Measurements from ENCODE around the gene GDF10. TPM values are rescaled to one million over a fixed set of nuclear protein-coding genes. Genes with fewer than 3 reads are reported as not detected.

The GDF10 gene
- polyA plus RNA-seq, 1 donor (not counting 4 experiments of a cell fraction or from before 2014, with no cell fraction given), result not detected

DNA sequence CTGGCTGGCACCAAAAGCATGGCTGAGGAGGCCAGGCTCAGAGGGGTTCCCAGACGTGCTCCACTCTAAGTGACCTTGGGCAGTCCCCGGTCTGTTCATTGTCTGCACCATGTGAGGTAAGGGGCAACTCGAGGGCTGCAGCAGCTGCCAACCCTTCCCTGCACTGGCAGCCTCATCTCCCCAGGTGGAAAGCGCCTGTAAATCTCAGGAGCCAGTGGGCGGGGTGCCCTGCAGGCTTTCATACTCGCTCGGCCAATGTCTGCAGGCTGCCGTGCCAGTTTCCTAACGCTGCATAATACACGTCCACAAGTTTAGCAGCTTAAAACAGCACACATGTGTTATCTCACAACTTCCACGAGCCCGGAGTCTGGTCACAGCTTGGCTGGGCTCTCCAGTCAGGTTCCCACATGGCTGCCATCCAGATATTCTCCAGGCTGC is 12.6 kb upstream of the GDF10 start:
- dilution Hi-C loops (cut with MboI; ENCODE audit: extremely low pct_ligation_motif_present, low sequenced_read_pairs), result no loop called here
- Histone ChIP-seq H3K79me2 (ENCODE audit: control insufficient read depth, insufficient read depth, low read length) (no peaks in the 10 kb centered on the region), H3K4me2 (ENCODE audit: control insufficient read depth, extremely low read depth, insufficient read depth, low read depth, low read length) (no peak overlapping the region), H3K9ac (ENCODE audit: control insufficient read depth, extremely low read depth, insufficient read depth, low read length) (no peak overlapping the region), H3K27ac (ENCODE audit: control insufficient read depth, insufficient read depth, low read length) (no peak overlapping the region), H3K9me1 (ENCODE audit: control insufficient read depth, extremely low read depth, insufficient read depth, low read length) (no peaks in the 10 kb centered on the region), H3K4me1 (ENCODE audit: control insufficient read depth, extremely low read depth, insufficient read depth, low read length) (no peaks in the 10 kb centered on the region), H3K36me3 (ENCODE audit: control insufficient read depth in 2 of 2, extremely low read depth in 1 of 2, insufficient read depth in 2 of 2, low read length in 2 of 2) (no peaks in the 10 kb centered on the region), H2AFZ (ENCODE audit: control insufficient read depth, low read length) (no peak overlapping the region), H3K4me3 (ENCODE audit: control insufficient read depth in 2 of 3, extremely low read depth in 1 of 3, insufficient read depth in 2 of 3, low read depth in 1 of 3, low read length in 3 of 3) (no peak overlapping the region), H3K9me3 (ENCODE audit: control insufficient read depth, low read depth, low read length) (no peaks in the 10 kb centered on the region), H3K27me3 (ENCODE audit: control insufficient read depth, extremely low read depth, insufficient read depth, low read length) (peaks cover 35% of the 10 kb centered on the region), H4K20me1 (ENCODE audit: control insufficient read depth, extremely low read depth, insufficient read depth, low read length) (no peaks in the 10 kb centered on the region)
- TF ChIP-seq, protein P1, sequence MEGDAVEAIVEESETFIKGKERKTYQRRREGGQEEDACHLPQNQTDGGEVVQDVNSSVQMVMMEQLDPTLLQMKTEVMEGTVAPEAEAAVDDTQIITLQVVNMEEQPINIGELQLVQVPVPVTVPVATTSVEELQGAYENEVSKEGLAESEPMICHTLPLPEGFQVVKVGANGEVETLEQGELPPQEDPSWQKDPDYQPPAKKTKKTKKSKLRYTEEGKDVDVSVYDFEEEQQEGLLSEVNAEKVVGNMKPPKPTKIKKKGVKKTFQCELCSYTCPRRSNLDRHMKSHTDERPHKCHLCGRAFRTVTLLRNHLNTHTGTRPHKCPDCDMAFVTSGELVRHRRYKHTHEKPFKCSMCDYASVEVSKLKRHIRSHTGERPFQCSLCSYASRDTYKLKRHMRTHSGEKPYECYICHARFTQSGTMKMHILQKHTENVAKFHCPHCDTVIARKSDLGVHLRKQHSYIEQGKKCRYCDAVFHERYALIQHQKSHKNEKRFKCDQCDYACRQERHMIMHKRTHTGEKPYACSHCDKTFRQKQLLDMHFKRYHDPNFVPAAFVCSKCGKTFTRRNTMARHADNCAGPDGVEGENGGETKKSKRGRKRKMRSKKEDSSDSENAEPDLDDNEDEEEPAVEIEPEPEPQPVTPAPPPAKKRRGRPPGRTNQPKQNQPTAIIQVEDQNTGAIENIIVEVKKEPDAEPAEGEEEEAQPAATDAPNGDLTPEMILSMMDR (optimal IDR thresholded peaks at IDR 0.05 in 1 of 3, IDR thresholded peaks at IDR 0.05 in 1 of 3, conservative IDR thresholded peaks at IDR 0.05 in 1 of 3; ENCODE audit: extremely low read depth in 1 of 3, insufficient read depth in 2 of 3, low read length in 3 of 3), result no peak
- no peak for TF ChIP-seq EZH2 (IDR thresholded peaks at IDR 0.05; ENCODE audit: low read length)
- FAIRE-seq, result no peak
- no peak for DNase-seq (ENCODE audit: low read depth, low spot score)

DNA sequence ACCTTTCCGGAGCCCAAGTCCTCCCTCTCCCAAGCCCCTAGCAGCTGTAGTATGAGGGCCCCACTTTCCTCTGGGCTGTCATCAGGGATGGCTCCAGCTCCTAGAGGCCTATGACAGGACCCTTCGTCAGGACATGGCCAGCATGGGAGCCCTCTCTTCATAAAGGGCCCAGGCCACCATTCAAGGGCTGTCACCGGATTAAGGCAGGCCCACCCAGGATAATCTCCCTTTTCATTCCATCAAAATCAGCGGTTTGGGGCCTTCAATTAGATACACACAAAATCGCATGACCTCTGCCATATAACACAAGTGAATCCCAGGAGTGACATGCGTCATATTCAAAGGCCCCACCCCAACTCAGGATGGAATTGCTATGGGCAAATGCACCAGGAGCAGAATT is 12.2 kb upstream of the GDF10 start:
- Histone ChIP-seq H4K20me1 (ENCODE audit: control insufficient read depth, extremely low read depth, insufficient read depth, low read length) (no peaks in the 10 kb centered on the region), H3K4me2 (ENCODE audit: control insufficient read depth, extremely low read depth, insufficient read depth, low read depth, low read length) (no peak overlapping the region), H3K9ac (ENCODE audit: control insufficient read depth, extremely low read depth, insufficient read depth, low read length) (no peak overlapping the region), H2AFZ (ENCODE audit: control insufficient read depth, low read length) (no peak overlapping the region), H3K79me2 (ENCODE audit: control insufficient read depth, insufficient read depth, low read length) (no peaks in the 10 kb centered on the region), H3K9me3 (ENCODE audit: control insufficient read depth, low read depth, low read length) (no peaks in the 10 kb centered on the region), H3K36me3 (ENCODE audit: control insufficient read depth in 2 of 2, extremely low read depth in 1 of 2, insufficient read depth in 2 of 2, low read length in 2 of 2) (no peaks in the 10 kb centered on the region), H3K4me1 (ENCODE audit: control insufficient read depth, extremely low read depth, insufficient read depth, low read length) (no peaks in the 10 kb centered on the region), H3K27ac (ENCODE audit: control insufficient read depth, insufficient read depth, low read length) (no peak overlapping the region), H3K4me3 (ENCODE audit: control insufficient read depth in 2 of 3, extremely low read depth in 1 of 3, insufficient read depth in 2 of 3, low read depth in 1 of 3, low read length in 3 of 3) (no peak overlapping the region), H3K9me1 (ENCODE audit: control insufficient read depth, extremely low read depth, insufficient read depth, low read length) (no peaks in the 10 kb centered on the region), H3K27me3 (ENCODE audit: control insufficient read depth, extremely low read depth, insufficient read depth, low read length) (peaks cover 35% of the 10 kb centered on the region)
- dilution Hi-C loops (cut with MboI; ENCODE audit: extremely low pct_ligation_motif_present, low sequenced_read_pairs), result no loop called here
- DNase-seq (ENCODE audit: low read depth, low spot score), result no peak
- TF ChIP-seq EZH2 (IDR thresholded peaks at IDR 0.05; ENCODE audit: low read length), result no peak
- TF ChIP-seq, protein P1 (optimal IDR thresholded peaks at IDR 0.05 in 1 of 3, IDR thresholded peaks at IDR 0.05 in 1 of 3, conservative IDR thresholded peaks at IDR 0.05 in 1 of 3; ENCODE audit: extremely low read depth in 1 of 3, insufficient read depth in 2 of 3, low read length in 3 of 3), result no peak
- no peak for FAIRE-seq

Measured in keratinocyte (primary cell).